Upper lobe of left lung (tissue), 4 donors: ENCODE data around the gene BRIP1.

Experiments used
- POLR2A ChIP-seq, 4 donors: fragments of 450-650 bp; IDR thresholded peaks; one replicate each; pipeline ENCODE4 v1.5.1; 2016 to 2017; ENCODE audit warnings: antibody characterized with exemption in 4 of 4, mild to moderate bottlenecking in 2 of 4
- POLR2AphosphoS5 ChIP-seq, 2 donors: sonication (generic); formaldehyde crosslinking; IDR thresholded peaks; one replicate each; pipeline ENCODE4 v1.5.1; 2017; ENCODE audit warnings: antibody characterized with exemption in 2 of 2

DNA sequence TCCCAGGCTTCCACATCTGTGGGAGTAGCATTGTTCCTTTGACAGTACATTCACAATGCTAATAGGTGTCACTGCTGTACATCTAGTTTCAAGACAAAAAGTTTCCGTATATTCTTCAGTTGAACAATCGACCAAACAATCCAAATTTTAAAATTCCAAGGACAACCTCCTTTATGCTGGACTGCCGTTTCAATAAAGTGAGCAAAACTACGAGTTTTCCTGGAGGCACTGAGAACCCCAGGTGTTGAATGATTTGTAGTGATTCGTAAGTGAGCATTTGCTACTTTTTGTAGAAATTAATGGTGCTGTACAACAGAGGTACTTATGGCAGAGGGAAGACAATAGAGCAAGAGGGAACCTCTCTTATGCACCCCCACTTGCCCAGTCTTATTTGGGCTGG is 201.1 kb downstream of the BRIP1 start:
- TF ChIP-seq POLR2AphosphoS5 (IDR thresholded peaks at IDR 0.05), result no peak
- no peak for TF ChIP-seq POLR2A (IDR thresholded peaks at IDR 0.05)
